HG02973 (cell line): ENCODE measurements around the gene NEUROD4.
"Not testable (repeated sequence)": the region's sequence is repeated elsewhere in the genome, so short reads cannot be mapped to it uniquely, and the experiment has no call there.

Source experiments
- ATAC-seq: cut with Tn5 transposase; IDR thresholded peaks from one replicate; pipeline ENCODE4 v1.9.1; 2021; ENCODE audit warnings: moderate library complexity; ENCODE audit not compliant: unreplicated experiment

The NEUROD4 gene

GRCh38 chr12:55019784-55020183 is at the start of gene NEUROD4:
NEUROD4 (plus strand) TSS chr12:55019974; CDS start chr12:55026440, 6,466 bp downstream.
- ATAC-seq, result peak; percentile 51

- no peak for ATAC-seq
Measured at GRCh38 chr12:54970741-54971140, 49.0 kb upstream of the NEUROD4 start.

- no peak for ATAC-seq
Measured at GRCh38 chr12:54973556-54973955, 46.2 kb upstream of the NEUROD4 start.

DNA sequence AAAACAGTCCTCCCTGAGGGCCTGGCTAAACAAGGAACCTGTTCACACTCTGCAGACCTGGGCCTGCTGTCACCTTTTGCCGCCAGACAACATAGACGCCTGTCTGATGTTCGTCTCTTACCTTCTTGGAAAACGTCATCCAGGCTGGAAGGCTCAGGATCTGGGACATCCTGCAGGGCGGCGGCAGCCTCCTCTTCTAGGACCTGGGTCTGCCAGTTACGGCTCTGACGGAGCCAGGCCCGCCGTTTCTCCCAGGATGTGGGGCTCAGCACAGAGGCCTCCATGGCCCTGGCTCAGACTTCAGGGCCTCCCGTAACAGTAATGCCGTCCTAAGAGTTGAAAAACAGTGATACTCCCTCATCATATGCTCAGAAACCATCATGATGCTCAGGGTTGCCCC is 45.5 kb upstream of the NEUROD4 start:
- ATAC-seq, result no peak

DNA sequence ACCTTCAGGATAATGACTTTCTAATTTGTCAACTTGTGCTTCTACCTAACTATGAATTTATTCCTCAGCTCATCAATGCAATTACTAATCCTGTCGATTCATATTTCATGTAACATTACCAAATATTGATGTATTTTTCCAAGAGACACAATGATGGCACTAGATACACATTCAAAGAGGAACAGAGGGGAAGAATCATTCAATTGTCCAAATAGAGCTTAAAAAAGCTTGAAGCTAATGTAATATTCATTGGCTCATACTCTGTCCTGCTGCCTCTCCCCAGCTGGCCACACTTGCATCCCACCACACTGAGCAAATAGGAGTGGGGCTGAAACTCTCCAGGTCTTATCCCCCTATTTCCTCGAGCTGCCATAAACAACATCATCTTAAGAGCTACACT is 44.5 kb upstream of the NEUROD4 start:
- ATAC-seq, result no peak

DNA sequence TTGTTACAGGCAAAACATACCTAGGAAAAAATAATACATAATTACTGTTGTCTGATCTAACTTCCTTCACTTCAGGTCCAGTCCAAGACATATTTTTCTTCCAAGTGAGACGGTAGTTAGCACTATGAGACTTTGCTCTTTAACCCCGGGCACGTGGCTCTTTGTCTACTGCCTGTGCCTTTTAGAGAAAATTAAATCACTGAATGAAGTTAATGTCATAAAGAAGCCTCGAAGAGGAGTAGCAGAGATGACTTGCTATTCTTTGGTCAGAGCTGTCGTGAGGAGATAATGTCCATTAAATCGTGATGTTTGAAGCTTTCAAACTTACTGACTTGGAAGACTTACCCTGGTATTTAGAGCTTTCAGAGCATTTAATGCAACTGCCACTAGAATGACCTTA is 43.9 kb upstream of the NEUROD4 start:
- no peak for ATAC-seq

- no peak for ATAC-seq
Measured at GRCh38 chr12:54977155-54977554, 42.6 kb upstream of the NEUROD4 start.

GRCh38 chr12:54977857-54978256 is 41.9 kb upstream of the NEUROD4 start:
- ATAC-seq, result no peak

- ATAC-seq, result no peak
Measured at GRCh38 chr12:54980341-54980740, 39.4 kb upstream of the NEUROD4 start.

DNA sequence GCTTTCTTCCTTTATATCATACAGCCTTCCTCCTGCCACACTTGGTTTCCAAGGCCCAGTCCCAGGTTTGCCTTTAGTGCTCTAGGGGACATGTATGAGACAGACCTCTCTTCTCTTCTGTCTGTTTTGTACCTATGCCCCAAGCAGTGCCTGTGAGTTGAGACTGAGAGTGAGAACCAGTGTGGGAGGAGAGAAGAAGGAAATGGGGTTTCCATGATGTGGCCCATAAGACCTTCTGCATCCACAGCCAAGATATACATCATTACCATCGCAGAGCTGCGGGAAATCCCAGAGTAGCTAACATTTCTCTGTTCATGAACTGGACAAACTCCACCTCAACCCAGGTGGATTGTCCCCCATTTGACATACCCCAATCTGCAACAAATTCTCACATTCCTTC is 38.0 kb upstream of the NEUROD4 start:
- peak; percentile 40 for ATAC-seq

DNA sequence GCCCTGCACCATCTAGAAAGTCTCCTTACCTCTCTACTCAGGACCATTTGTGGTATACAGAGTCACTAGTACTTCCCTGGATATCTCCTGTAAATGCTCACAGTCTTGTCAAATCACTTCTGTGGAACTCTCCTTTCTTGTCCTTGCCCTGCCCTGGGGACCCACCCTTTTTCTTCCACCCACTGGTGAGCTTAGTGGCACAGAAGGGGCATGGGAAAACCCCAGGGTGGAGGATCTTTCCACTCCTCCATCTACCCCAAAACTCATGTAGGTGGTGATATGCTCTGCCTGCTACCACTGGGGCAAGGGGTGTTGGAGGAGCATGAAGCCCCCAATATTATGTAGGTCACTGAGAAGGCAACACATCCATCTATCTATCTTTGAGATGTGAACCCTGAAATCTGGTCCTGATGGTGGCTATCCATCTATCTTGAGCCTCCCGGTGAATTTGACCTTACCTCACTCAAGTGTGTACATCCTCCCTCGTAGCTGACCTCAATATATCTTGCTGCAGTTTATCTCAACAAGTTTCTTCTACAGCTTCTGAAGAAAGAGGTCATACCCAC is 36.2 kb upstream of the NEUROD4 start:
- ATAC-seq, result no peak

GRCh38 chr12:54984658-54985376 is 35.0 kb upstream of the NEUROD4 start, which contains the start of gene TESPA1:
TESPA1 (minus strand) TSS chr12:54984762; CDS start chr12:54974562, 10,200 bp downstream.
- peak; percentile 93 for ATAC-seq

GRCh38 chr12:54986773-54987172 is 33.0 kb upstream of the NEUROD4 start:
- ATAC-seq, result not testable (repeated sequence)

DNA sequence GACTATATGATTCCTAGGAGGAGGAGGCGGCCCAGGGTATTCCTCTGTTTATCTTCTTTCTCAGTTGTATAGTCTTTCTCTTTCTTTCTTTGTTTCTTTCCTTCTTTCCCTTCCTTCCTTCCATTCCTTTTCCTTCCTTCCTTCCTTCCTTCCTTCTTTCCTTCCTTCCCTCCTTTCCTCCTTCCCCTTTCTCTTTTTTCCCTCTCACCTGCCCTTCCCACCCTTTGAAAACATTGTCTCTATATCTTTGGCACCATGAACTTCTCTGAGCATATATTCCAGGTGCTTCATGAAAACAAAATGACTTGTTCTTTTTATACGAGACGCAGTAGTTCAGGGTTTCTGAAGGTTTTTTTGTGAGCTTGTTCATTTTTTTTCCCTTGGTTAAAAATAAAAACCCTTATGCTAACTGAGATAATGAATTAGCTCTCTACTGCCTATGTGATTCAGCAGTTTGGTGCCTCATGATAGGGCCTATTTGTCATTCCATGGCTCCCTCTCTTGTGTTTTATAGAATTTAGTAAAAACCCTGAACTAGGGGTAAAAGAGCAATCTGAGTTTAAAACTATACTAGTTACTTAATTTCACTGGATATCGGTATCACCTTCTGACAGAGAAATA is 32.1 kb upstream of the NEUROD4 start:
- ATAC-seq, result no peak

GRCh38 chr12:54988402-54989054 is 31.2 kb upstream of the NEUROD4 start:
- no peak for ATAC-seq

- no peak for ATAC-seq
Measured at GRCh38 chr12:54989829-54990228, 29.9 kb upstream of the NEUROD4 start.

- ATAC-seq, result peak; percentile 78
Measured at GRCh38 chr12:54991161-54991990, 28.4 kb upstream of the NEUROD4 start.

- ATAC-seq, result peak; percentile 55
Measured at GRCh38 chr12:54991991-54992375, 27.8 kb upstream of the NEUROD4 start.

GRCh38 chr12:54993181-54993835 is 26.5 kb upstream of the NEUROD4 start:
- ATAC-seq, result peak; percentile 37

DNA sequence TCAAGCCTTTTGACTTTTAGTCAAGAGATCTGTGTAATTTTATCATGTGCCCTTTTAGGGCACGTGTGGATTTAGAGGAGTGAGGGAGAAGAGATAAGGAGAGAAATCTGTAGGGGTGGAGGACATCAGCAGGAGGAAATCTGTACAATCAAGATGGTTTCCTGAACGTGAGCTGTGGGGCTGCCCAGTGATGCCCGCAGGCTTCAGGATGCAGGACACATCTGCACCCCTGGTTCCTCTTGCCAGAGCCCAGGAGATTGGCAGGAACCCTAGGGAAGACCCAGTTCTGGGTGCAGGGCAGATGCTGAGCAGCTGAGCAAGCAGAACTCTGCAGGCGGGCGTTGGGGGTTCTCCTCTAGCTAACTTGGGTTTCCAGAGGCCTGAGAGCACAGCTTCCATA is 23.6 kb upstream of the NEUROD4 start:
- no peak for ATAC-seq
